Keratinocyte (primary cell): ENCODE data around the gene SLC31A2. TPM values are rescaled to one million over a fixed set of nuclear protein-coding genes. Genes with fewer than 3 reads are reported as not detected.

Source experiments
- DNase-seq: peaks from one replicate; pipeline ENCODE4 v3.0.0-alpha.2; 2011; ENCODE audit warnings: low read depth, missing footprints, low spot score
- FAIRE-seq: peaks from 2 replicates; lab custom pipeline; 2011; peaks lifted over from hg19 to GRCh38; lab: Jason Lieb, UNC
- H2AFZ ChIP-seq: 2 replicates; pipeline ENCODE4 v1.6.0; 2012; ENCODE audit warnings: low read length, control low read depth, inconsistent platforms; ENCODE audit not compliant: control insufficient read depth
- H3K27ac ChIP-seq: 2 replicates; pipeline ENCODE4 v1.5.1; 2011; ENCODE audit warnings: low read length; ENCODE audit not compliant: control insufficient read depth, insufficient read depth
- H3K27me3 ChIP-seq: 3 replicates; pipeline ENCODE4 v1.6.0; 2011; ENCODE audit warnings: low read length; ENCODE audit not compliant: control insufficient read depth, insufficient read depth; ENCODE audit errors: extremely low read depth
- H3K36me3 ChIP-seq, 2 experiments: 2 replicates in 1 of 2; 3 replicates in 1 of 2; pipeline ENCODE4 v1.5.1; 2011; ENCODE audit warnings: low read length in 2 of 2, mild to moderate bottlenecking in 1 of 2; ENCODE audit not compliant: control insufficient read depth in 2 of 2, insufficient read depth in 2 of 2; ENCODE audit errors: extremely low read depth in 1 of 2
- H3K4me1 ChIP-seq: 3 replicates; pipeline ENCODE4 v1.5.1; 2011; ENCODE audit warnings: low read length; ENCODE audit not compliant: control insufficient read depth, insufficient read depth; ENCODE audit errors: extremely low read depth
- H3K4me2 ChIP-seq: 3 replicates; pipeline ENCODE4 v1.6.0; 2011; ENCODE audit warnings: low read depth, low read length; ENCODE audit not compliant: control insufficient read depth, insufficient read depth; ENCODE audit errors: extremely low read depth
- H3K4me3 ChIP-seq, 3 experiments: fragments of 200-600 bp in 1 of 3; sonication (generic) in 1 of 3; 2 replicates in 2 of 3; 3 replicates in 1 of 3; pipeline ENCODE4 v1.5.1; 2011 to 2016; ENCODE audit warnings: low read length in 3 of 3, mild to moderate bottlenecking in 3 of 3, control low read depth in 2 of 3, inconsistent platforms in 1 of 3, low read depth in 1 of 3, mixed read lengths in 1 of 3, mixed run types in 1 of 3, moderate library complexity in 1 of 3; ENCODE audit not compliant: control insufficient read depth in 2 of 3, insufficient read depth in 2 of 3; ENCODE audit errors: extremely low read depth in 1 of 3
- H3K79me2 ChIP-seq: 2 replicates; pipeline ENCODE4 v1.6.0; 2012; ENCODE audit warnings: low read length; ENCODE audit not compliant: control insufficient read depth, insufficient read depth
- H3K9ac ChIP-seq: 3 replicates; pipeline ENCODE4 v1.6.0; 2011; ENCODE audit warnings: low read length; ENCODE audit not compliant: control insufficient read depth, insufficient read depth; ENCODE audit errors: extremely low read depth
- H3K9me1 ChIP-seq: 3 replicates; pipeline ENCODE4 v1.6.0; 2011; ENCODE audit warnings: low read length; ENCODE audit not compliant: control insufficient read depth, insufficient read depth; ENCODE audit errors: extremely low read depth
- H3K9me3 ChIP-seq: 2 replicates; pipeline ENCODE4 v1.5.1; 2012; ENCODE audit warnings: low read depth, low read length; ENCODE audit not compliant: control insufficient read depth
- H4K20me1 ChIP-seq: 3 replicates; pipeline ENCODE4 v1.6.0; 2011; ENCODE audit warnings: low read length; ENCODE audit not compliant: control insufficient read depth, insufficient read depth; ENCODE audit errors: extremely low read depth
- CTCF ChIP-seq, 3 experiments: IDR thresholded peaks in 1 of 3; conservative IDR thresholded peaks in 1 of 3; optimal IDR thresholded peaks in 1 of 3; 2 replicates in 2 of 3; 3 replicates in 1 of 3; pipeline versions ENCODE3 to v1.5.1; 2011; ENCODE audit warnings: low read length in 3 of 3, mild to moderate bottlenecking in 3 of 3, moderate library complexity in 2 of 3, control low read depth in 1 of 3, inconsistent platforms in 1 of 3; ENCODE audit not compliant: insufficient read depth in 2 of 3; ENCODE audit errors: extremely low read depth in 1 of 3
- EZH2 ChIP-seq: IDR thresholded peaks from one replicate; pipeline ENCODE4 v1.6.1; 2012; ENCODE audit warnings: inconsistent platforms, mild to moderate bottlenecking, low read length, moderate library complexity
- dilution Hi-C: fragments of 300-500 bp; cut with MboI; formaldehyde crosslinking; loops from one replicate; pipeline ENCODE4 v1.7.0; 2020; ENCODE audit warnings: low sequenced_read_pairs; ENCODE audit not compliant: extremely low pct_ligation_motif_present
- polyA plus RNA-seq, 5 experiments: library from polyadenylated mRNA; depleted of rRNA in 3 of 5; stranded (reverse) in 3 of 5; stranded (forward) in 1 of 5; unstranded in 1 of 5; fragments of >200 nt; gene quantifications; 1 replicate in 1 of 5; 2 replicates in 3 of 5; 3 replicates in 1 of 5; pipeline versions ENCODE4 v1.2.1 to v1.2.3, GENCODE V29; 2011 to 2012; ENCODE audit warnings: missing spikeins in 2 of 5, low read depth in 1 of 5, low replicate concordance in 1 of 5

SLC31A2 gene
- polyA plus RNA-seq, 1 donor (not counting 4 experiments of a cell fraction or from before 2014, with no cell fraction given), result 111 TPM

- Histone ChIP-seq H2AFZ (no peak overlapping the region), H3K9ac (no peak overlapping the region), H3K27ac (no peak overlapping the region), H3K9me3 (no peaks in the 10 kb centered on the region), H3K4me2 (no peak overlapping the region), H3K9me1 (no peaks in the 10 kb centered on the region), H3K27me3 (no peaks in the 10 kb centered on the region), H4K20me1 (no peaks in the 10 kb centered on the region), H3K4me1 (peaks cover 4% of the 10 kb centered on the region), H3K79me2 (peaks cover 17% of the 10 kb centered on the region), H3K36me3 (peaks cover 50 to 62% of the 10 kb centered on the region in 2 experiments), H3K4me3 (no peak overlapping the region)
- dilution Hi-C loops, result no loop called here
- TF ChIP-seq CTCF (optimal IDR thresholded peaks at IDR 0.05 in 1 of 3, IDR thresholded peaks at IDR 0.05 in 1 of 3, conservative IDR thresholded peaks at IDR 0.05 in 1 of 3; ENCODE audit: extremely low read depth in 1 of 3, insufficient read depth in 2 of 3, low read length in 3 of 3) (no peak), EZH2 (no peak)
- FAIRE-seq (no peak), DNase-seq (no peak)
These were observed 12.2 kb downstream of the SLC31A2 start for GRCh38 chr9:113163001-113163400.

GRCh38 chr9:113164536-113165300 lies 13.9 kb downstream of the SLC31A2 start:
- FAIRE-seq, result peak; percentile 5
- dilution Hi-C loops, result no loop called here
- H3K9me1 ChIP-seq, result no peaks in the 10 kb centered on the region
- no peaks in the 10 kb centered on the region for H4K20me1 ChIP-seq
- peaks cover 4% of the 10 kb centered on the region for H3K4me1 ChIP-seq
- no peak overlapping the region for H3K4me3 ChIP-seq
- no peak overlapping the region for H3K9ac ChIP-seq
- no peaks in the 10 kb centered on the region for H3K27me3 ChIP-seq
- H3K79me2 ChIP-seq, result peaks cover 5% of the 10 kb centered on the region
- H3K9me3 ChIP-seq, result no peaks in the 10 kb centered on the region
- H3K27ac ChIP-seq, result no peak overlapping the region
- H3K36me3 ChIP-seq, result peaks cover 52 to 67% of the 10 kb centered on the region in 2 experiments
- H3K4me2 ChIP-seq, result no peak overlapping the region
- H2AFZ ChIP-seq, result no peak overlapping the region
- no peak for TF ChIP-seq EZH2
- TF ChIP-seq CTCF (optimal IDR thresholded peaks at IDR 0.05 in 1 of 3, IDR thresholded peaks at IDR 0.05 in 1 of 3, conservative IDR thresholded peaks at IDR 0.05 in 1 of 3; ENCODE audit: extremely low read depth in 1 of 3, insufficient read depth in 2 of 3, low read length in 3 of 3), result no peak
- no peak for DNase-seq
